SK-N-SH (cell line): ENCODE results near the gene ASAP2. TPM values are rescaled to one million over a fixed set of nuclear protein-coding genes. Genes with fewer than 3 reads are reported as not detected.
A peak's percentile ranks its signal among the peaks of the same experiment; 100 is the strongest.

Source experiments
- CTCF ChIA-PET: fragments of 300-600, 350-600 bp; formaldehyde crosslinking; extraction: SDS; loops from one replicate; lab custom pipeline; 2021; lab: Yijun Ruan, JAX
- POLR2A ChIA-PET: fragments of 350-600 bp; sonication (Branson Sonifier 250); formaldehyde crosslinking; extraction: SDS; loops from one replicate; lab custom pipeline; 2020; ENCODE audit warnings: antibody characterized with exemption, inconsistent platforms; lab: Yijun Ruan, JAX
- DNase-seq: peaks from one replicate; pipeline ENCODE4 v3.0.0; 2012
- H2AFZ ChIP-seq: fragments of 200-600 bp; sonication (generic); 2 replicates; pipeline ENCODE4 v1.8.1; 2016; ENCODE audit warnings: antibody characterized with exemption, mild to moderate bottlenecking, low read depth
- H3F3A ChIP-seq: fragments of 200-600 bp; sonication (generic); replicated peaks from 2 replicates; pipeline ENCODE3; 2016; ENCODE audit warnings: antibody characterized with exemption, mild to moderate bottlenecking; ENCODE audit not compliant: insufficient read depth
- H3K27ac ChIP-seq, 2 experiments: fragments of 200-500 bp in 1 of 2; fragments of 200-600 bp in 1 of 2; sonication (Bioruptor generic) in 1 of 2; sonication (generic), shearing (Covaris generic) in 1 of 2; 2 replicates each; pipeline versions ENCODE4 v1.5.1 to v1.6.1; 2014 to 2016; ENCODE audit warnings: low read depth in 2 of 2, inconsistent platforms in 1 of 2, low read length in 1 of 2, mild to moderate bottlenecking in 1 of 2, mixed read lengths in 1 of 2
- H3K27me3 ChIP-seq: fragments of 200-600 bp; sonication (generic), shearing (Covaris generic); 2 replicates; pipeline ENCODE4 v1.6.1; 2016; ENCODE audit warnings: mixed run types; ENCODE audit not compliant: insufficient read depth
- H3K36me3 ChIP-seq, 2 experiments: fragments of 200-500 bp in 1 of 2; fragments of 200-600 bp in 1 of 2; sonication (Bioruptor generic) in 1 of 2; sonication (generic) in 1 of 2; replicated peaks in 1 of 2; 2 replicates each; pipeline versions ENCODE3 to v1.5.1; 2014 to 2016; ENCODE audit warnings: low read length in 1 of 2, mild to moderate bottlenecking in 1 of 2; ENCODE audit not compliant: insufficient read depth in 2 of 2, control insufficient read depth in 1 of 2
- H3K4me1 ChIP-seq, 2 experiments: fragments of 200-500 bp in 1 of 2; fragments of 200-600 bp in 1 of 2; sonication (Bioruptor generic) in 1 of 2; sonication (generic), shearing (Covaris generic) in 1 of 2; 2 replicates each; pipeline versions ENCODE4 v1.5.1 to v1.6.1; 2014 to 2016; ENCODE audit warnings: low read depth in 1 of 2, low read length in 1 of 2, mixed run types in 1 of 2; ENCODE audit not compliant: insufficient read depth in 2 of 2, control insufficient read depth in 1 of 2
- H3K4me2 ChIP-seq: fragments of 200-600 bp; sonication (generic), shearing (Covaris generic); 2 replicates; pipeline ENCODE4 v1.6.1; 2017; ENCODE audit warnings: mixed run types
- H3K4me3 ChIP-seq, 2 experiments: fragments of 200-500 bp in 1 of 2; fragments of 200-600 bp in 1 of 2; sonication (Bioruptor generic) in 1 of 2; sonication (generic), shearing (Covaris generic) in 1 of 2; 2 replicates each; pipeline versions ENCODE4 v1.5.1 to v1.8.1; 2014 to 2016; ENCODE audit warnings: low read depth in 2 of 2, inconsistent platforms in 1 of 2, low read length in 1 of 2, mild to moderate bottlenecking in 1 of 2, mixed read lengths in 1 of 2, moderate library complexity in 1 of 2
- H3K79me2 ChIP-seq: fragments of 200-600 bp; sonication (generic); 2 replicates; pipeline ENCODE4 v1.8.1; 2017; ENCODE audit warnings: mild to moderate bottlenecking; ENCODE audit not compliant: insufficient read depth
- H3K9ac ChIP-seq: fragments of 200-600 bp; sonication (generic); 2 replicates; pipeline ENCODE4 v1.6.1; 2017; ENCODE audit warnings: mixed run types
- H3K9me2 ChIP-seq: fragments of 200-600 bp; sonication (generic); 2 replicates; pipeline ENCODE4 v1.6.1; 2017; ENCODE audit warnings: mixed run types
- H3K9me3 ChIP-seq: fragments of 200-600 bp; sonication (generic); 2 replicates; pipeline ENCODE4 v1.6.1; 2017; ENCODE audit warnings: mixed run types, mild to moderate bottlenecking, moderate library complexity
- H4K20me1 ChIP-seq: fragments of 200-600 bp; sonication (generic); 2 replicates; pipeline ENCODE4 v1.6.1; 2017; ENCODE audit warnings: mild to moderate bottlenecking, mixed run types; ENCODE audit not compliant: insufficient read depth
- CHD2 ChIP-seq: fragments of 150-350 bp; IDR thresholded peaks from 2 replicates; pipeline ENCODE4 v1.6.1; 2018; ENCODE audit warnings: low read length; ENCODE audit not compliant: partially characterized antibody
- EP300 ChIP-seq, 2 experiments: IDR thresholded peaks; 2 replicates each; pipeline versions ENCODE4 v1.4.0 to v1.6.1; 2012; ENCODE audit warnings: borderline replicate concordance in 1 of 2, low read depth in 1 of 2, low read length in 1 of 2
- EZH2phosphoT487 ChIP-seq: fragments of 200-600 bp; sonication (generic); IDR thresholded peaks from 2 replicates; pipeline ENCODE4 v1.6.1; 2017; ENCODE audit warnings: low read depth, mixed run types, mild to moderate bottlenecking, antibody characterized with exemption, moderate library complexity, borderline replicate concordance
- GABPA ChIP-seq: IDR thresholded peaks from 2 replicates; pipeline ENCODE4 v1.4.0; 2012; ENCODE audit warnings: low read depth, mild to moderate bottlenecking
- GATA2 ChIP-seq: sonication (generic); formaldehyde crosslinking; IDR thresholded peaks from 2 replicates; pipeline ENCODE4 v1.5.0; 2020; ENCODE audit warnings: mild to moderate bottlenecking, missing genetic modification reagents
- MXI1 ChIP-seq: IDR thresholded peaks from 2 replicates; pipeline ENCODE4 v1.6.1; 2012; ENCODE audit warnings: mild to moderate bottlenecking, low read depth, low read length, improper control_type of control experiment
- RXRA ChIP-seq: IDR thresholded peaks from 2 replicates; pipeline ENCODE4 v1.4.0; 2012; ENCODE audit warnings: low read depth, mild to moderate bottlenecking, borderline replicate concordance
- SIN3A ChIP-seq: IDR thresholded peaks from 2 replicates; pipeline ENCODE4 v1.6.1; 2012; ENCODE audit warnings: low read depth, mild to moderate bottlenecking, low read length, moderate library complexity, borderline replicate concordance
- WGBS: methylation state at CpG from one replicate; pipeline ENCODE4 v1.1.6; 2017; ENCODE audit warnings: low lambda C conversion rate; 5-methylcytosine and 5-hydroxymethylcytosine counted together
- polyA plus RNA-seq, 3 experiments: library from polyadenylated mRNA; depleted of rRNA; stranded (reverse); fragments of >200 nt; gene quantifications; 2 replicates each; pipeline ENCODE4 v1.2.3, GENCODE V29; 2012
- TF ChIP-seq, protein P1 (sequence below): IDR thresholded peaks from 2 replicates; pipeline ENCODE4; 2012
- TF ChIP-seq, protein P2 (sequence below): IDR thresholded peaks from 2 replicates; pipeline ENCODE4 v1.4.0; 2012; ENCODE audit warnings: low read depth, borderline replicate concordance

ASAP2 gene
- polyA plus RNA-seq, 1 of the 3 experiments (the other 2 are of a cell fraction) = 37.9 TPM

DNA sequence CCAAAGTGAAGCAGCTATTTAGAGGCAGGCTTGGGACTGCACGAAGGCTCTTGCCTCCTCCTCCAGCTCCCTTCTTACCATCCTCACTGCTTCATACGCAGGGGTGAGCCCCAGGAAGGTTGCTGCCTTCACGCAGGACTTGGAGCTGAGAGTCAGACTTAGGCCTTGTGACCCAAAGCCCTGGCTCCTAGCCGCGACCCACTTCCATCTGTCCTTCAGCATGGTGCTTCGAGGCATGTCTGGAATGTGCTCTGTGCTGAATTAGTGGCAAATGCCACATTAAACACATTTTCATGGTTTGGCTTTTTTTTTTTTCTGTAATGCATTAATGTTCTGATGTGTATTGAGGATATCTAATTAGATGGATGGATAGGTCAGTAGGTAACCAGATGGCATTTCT, 179.2 kb downstream of the ASAP2 start (continued):
- TF ChIP-seq, protein P1, sequence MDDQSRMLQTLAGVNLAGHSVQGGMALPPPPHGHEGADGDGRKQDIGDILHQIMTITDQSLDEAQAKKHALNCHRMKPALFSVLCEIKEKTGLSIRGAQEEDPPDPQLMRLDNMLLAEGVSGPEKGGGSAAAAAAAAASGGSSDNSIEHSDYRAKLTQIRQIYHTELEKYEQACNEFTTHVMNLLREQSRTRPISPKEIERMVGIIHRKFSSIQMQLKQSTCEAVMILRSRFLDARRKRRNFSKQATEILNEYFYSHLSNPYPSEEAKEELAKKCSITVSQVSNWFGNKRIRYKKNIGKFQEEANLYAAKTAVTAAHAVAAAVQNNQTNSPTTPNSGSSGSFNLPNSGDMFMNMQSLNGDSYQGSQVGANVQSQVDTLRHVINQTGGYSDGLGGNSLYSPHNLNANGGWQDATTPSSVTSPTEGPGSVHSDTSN = no peak
- TF ChIP-seq EZH2phosphoT487 (no peak), CHD2 (peak; percentile 62), GABPA (no peak), MXI1 (no peak), RXRA (no peak), GATA2 (no peak)
- TF ChIP-seq, protein P2, sequence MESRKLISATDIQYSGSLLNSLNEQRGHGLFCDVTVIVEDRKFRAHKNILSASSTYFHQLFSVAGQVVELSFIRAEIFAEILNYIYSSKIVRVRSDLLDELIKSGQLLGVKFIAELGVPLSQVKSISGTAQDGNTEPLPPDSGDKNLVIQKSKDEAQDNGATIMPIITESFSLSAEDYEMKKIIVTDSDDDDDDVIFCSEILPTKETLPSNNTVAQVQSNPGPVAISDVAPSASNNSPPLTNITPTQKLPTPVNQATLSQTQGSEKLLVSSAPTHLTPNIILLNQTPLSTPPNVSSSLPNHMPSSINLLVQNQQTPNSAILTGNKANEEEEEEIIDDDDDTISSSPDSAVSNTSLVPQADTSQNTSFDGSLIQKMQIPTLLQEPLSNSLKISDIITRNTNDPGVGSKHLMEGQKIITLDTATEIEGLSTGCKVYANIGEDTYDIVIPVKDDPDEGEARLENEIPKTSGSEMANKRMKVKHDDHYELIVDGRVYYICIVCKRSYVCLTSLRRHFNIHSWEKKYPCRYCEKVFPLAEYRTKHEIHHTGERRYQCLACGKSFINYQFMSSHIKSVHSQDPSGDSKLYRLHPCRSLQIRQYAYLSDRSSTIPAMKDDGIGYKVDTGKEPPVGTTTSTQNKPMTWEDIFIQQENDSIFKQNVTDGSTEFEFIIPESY = no peak

DNA sequence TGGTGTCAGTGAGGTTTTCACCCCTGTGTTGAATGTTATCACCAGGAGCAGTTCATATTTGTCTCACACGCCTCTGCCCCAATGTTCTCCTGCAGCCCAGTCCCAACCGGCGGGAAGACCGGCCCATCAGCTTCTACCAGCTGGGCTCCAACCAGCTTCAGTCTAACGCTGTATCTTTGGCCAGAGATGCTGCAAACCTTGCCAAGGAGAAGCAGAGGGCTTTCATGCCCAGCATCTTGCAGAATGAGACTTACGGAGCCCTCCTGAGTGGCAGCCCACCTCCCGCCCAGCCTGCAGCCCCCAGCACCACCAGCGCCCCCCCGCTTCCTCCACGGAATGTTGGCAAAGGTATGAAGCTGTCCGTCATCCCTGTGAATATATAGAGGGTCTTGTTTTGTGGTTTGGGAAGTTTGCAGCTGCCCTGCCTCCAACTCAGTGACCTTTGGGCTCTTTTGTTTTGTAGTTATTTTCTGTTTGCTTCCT, 181.6 kb downstream of the ASAP2 start:
- no peak for TF ChIP-seq SIN3A
- no peak for TF ChIP-seq EP300 (IDR thresholded peaks at IDR 0.05; ENCODE audit: borderline replicate concordance in 1 of 2, low read depth in 1 of 2, low read length in 1 of 2)
- peaks cover 2% of the 10 kb centered on the region; the same call in 1 of the 2 replicates for H3K79me2 ChIP-seq
- no peak overlapping the region for H2AFZ ChIP-seq
- CTCF ChIA-PET = interaction anchor here (0.6 to 1.1 kb wide), 3 partner anchors 13 to 180 kb away, joined by 3 to 5 read pairs (median 4); partner anchors contain the start of gene ITGB1BP1
- no peak for DNase-seq
- H3K27ac ChIP-seq = no peak overlapping the region
- peaks cover 69 to 74% of the 10 kb centered on the region in 2 experiments for H3K36me3 ChIP-seq
- H3K9me2 ChIP-seq = no peaks in the 10 kb centered on the region
- no peak overlapping the region for H3K4me3 ChIP-seq
- H3K9me3 ChIP-seq = no peaks in the 10 kb centered on the region
- no peak overlapping the region for H3K4me2 ChIP-seq
- H3K4me1 ChIP-seq = peaks cover 0 to 25% of the 10 kb centered on the region in 2 experiments; a peak in 3 of 4 replicates
- no peak overlapping the region for H3K9ac ChIP-seq
- H3K27me3 ChIP-seq = no peaks in the 10 kb centered on the region
- POLR2A ChIA-PET = no interaction called here
- H3F3A ChIP-seq = no peaks in the 10 kb centered on the region
- H4K20me1 ChIP-seq = no peaks in the 10 kb centered on the region
- WGBS = 91% methylated on average over 11 of the region's 11 CpGs
